IMR-90 (cell line): ENCODE measurements around the gene THBS1. TPM values are rescaled to one million over a fixed set of nuclear protein-coding genes. Genes with fewer than 3 reads are reported as not detected.
A peak's percentile ranks its signal among the peaks of the same experiment; 100 is the strongest.

ENCODE experiments used
- ATAC-seq: fragments of 200-7000 bp; cut with Tn5 transposase; 2 replicates; pipeline ENCODE4 v1.9.1; 2020; ENCODE audit warnings: low read depth, mild to moderate bottlenecking, moderate library complexity
- BruUV-seq: library from RNA; stranded (reverse); fragments of 400-500 nt; replicated peaks from 2 replicates; lab custom pipeline; 2021; lab: Mats Ljungman, UMichigan
- CTCF ChIA-PET: fragments of 300-600 bp; formaldehyde crosslinking; extraction: SDS; loops from one replicate; lab custom pipeline; 2021; ENCODE audit warnings: antibody characterized with exemption; lab: Yijun Ruan, JAX
- POLR2A ChIA-PET: fragments of 300-600 bp; sonication (Branson Sonifier 250); formaldehyde crosslinking; loops from one replicate; lab custom pipeline; 2022; ENCODE audit warnings: antibody characterized with exemption; ENCODE audit not compliant: unreplicated experiment; lab: Charles Lee
- DNase-seq: peaks from one replicate; pipeline ENCODE4 v3.0.0; 2013
- H2AFZ ChIP-seq: replicated peaks from 2 replicates; pipeline ENCODE3; 2013; ENCODE audit warnings: low read length, mild to moderate bottlenecking; ENCODE audit not compliant: poor library complexity
- H2AK5ac ChIP-seq: 2 replicates; pipeline ENCODE4 v1.6.1; 2013; ENCODE audit warnings: low read depth, low read length, inconsistent platforms
- H2AK9ac ChIP-seq: replicated peaks from 2 replicates; pipeline ENCODE3; 2013; ENCODE audit warnings: mild to moderate bottlenecking, low read depth, low read length, moderate library complexity; ENCODE audit not compliant: poor library complexity
- H2BK120ac ChIP-seq: 2 replicates; pipeline ENCODE4 v1.6.1; 2013; ENCODE audit warnings: low read depth, low read length, inconsistent platforms
- H2BK15ac ChIP-seq: 3 replicates; pipeline ENCODE4 v1.6.1; 2013; ENCODE audit warnings: low read depth, low read length, inconsistent platforms
- H2BK20ac ChIP-seq: 2 replicates; pipeline ENCODE4 v1.6.1; 2013; ENCODE audit warnings: low read depth, mild to moderate bottlenecking, inconsistent platforms, low read length, moderate library complexity
- H2BK5ac ChIP-seq: 2 replicates; pipeline ENCODE4 v1.6.1; 2013; ENCODE audit warnings: mild to moderate bottlenecking, low read depth, low read length, inconsistent platforms; ENCODE audit not compliant: poor library complexity, severe bottlenecking
- H3K14ac ChIP-seq: replicated peaks from 2 replicates; pipeline ENCODE4 v1.6.1; 2013; ENCODE audit warnings: low read depth, low read length, inconsistent platforms
- H3K18ac ChIP-seq: 2 replicates; pipeline ENCODE4 v1.6.1; 2013; ENCODE audit warnings: low read depth, low read length, control low read depth
- H3K23ac ChIP-seq: 2 replicates; pipeline ENCODE4 v1.6.1; 2013; ENCODE audit warnings: low read depth, low read length, inconsistent platforms
- H3K27ac ChIP-seq: 2 replicates; pipeline ENCODE4 v1.5.1; 2013; ENCODE audit warnings: mild to moderate bottlenecking, control low read depth, low read length; ENCODE audit not compliant: insufficient read depth
- H3K27me3 ChIP-seq: 2 replicates; pipeline ENCODE4 v1.6.1; 2013; ENCODE audit warnings: low read length; ENCODE audit not compliant: control insufficient read depth, insufficient read depth
- H3K36me3 ChIP-seq: 2 replicates; pipeline ENCODE4 v1.6.1; 2013; ENCODE audit warnings: low read length, mixed read lengths; ENCODE audit not compliant: control insufficient read depth, insufficient read depth
- H3K4ac ChIP-seq: 2 replicates; pipeline ENCODE4 v1.6.1; 2013; ENCODE audit warnings: low read depth, low read length, inconsistent platforms
- H3K4me1 ChIP-seq: 2 replicates; pipeline ENCODE4 v1.6.1; 2013; ENCODE audit warnings: low read length, mixed read lengths; ENCODE audit not compliant: control insufficient read depth, insufficient read depth
- H3K4me2 ChIP-seq: 2 replicates; pipeline ENCODE4 v1.6.1; 2013; ENCODE audit warnings: low read depth, mild to moderate bottlenecking, control low read depth, low read length, moderate library complexity
- H3K4me3 ChIP-seq: 2 replicates; pipeline ENCODE4 v1.5.1; 2013; ENCODE audit warnings: low read depth, mild to moderate bottlenecking, control low read depth, low read length, moderate library complexity; ENCODE audit not compliant: insufficient read depth
- H3K56ac ChIP-seq: 2 replicates; pipeline ENCODE4 v1.6.1; 2013; ENCODE audit warnings: low read length, inconsistent platforms; ENCODE audit not compliant: insufficient read depth; ENCODE audit errors: extremely low read depth
- H3K79me1 ChIP-seq, 2 experiments: 2 replicates each; pipeline ENCODE4 v1.6.1; 2013; ENCODE audit warnings: low read length in 2 of 2, inconsistent platforms in 1 of 2, low read depth in 1 of 2
- H3K9ac ChIP-seq: 2 replicates; pipeline ENCODE4 v1.6.1; 2013; ENCODE audit warnings: low read depth, low read length, control low read depth
- H3K9me1 ChIP-seq: 2 replicates; pipeline ENCODE4 v1.6.1; 2013; ENCODE audit warnings: low read length, inconsistent platforms; ENCODE audit not compliant: insufficient read depth
- H3K9me3 ChIP-seq: 2 replicates; pipeline ENCODE4 v1.6.1; 2013; ENCODE audit warnings: low read length; ENCODE audit not compliant: control insufficient read depth, insufficient read depth
- H4K20me1 ChIP-seq: 2 replicates; pipeline ENCODE4 v1.6.1; 2013; ENCODE audit warnings: low read length, inconsistent platforms; ENCODE audit not compliant: insufficient read depth
- H4K5ac ChIP-seq: 2 replicates; pipeline ENCODE4 v1.6.1; 2013; ENCODE audit warnings: mild to moderate bottlenecking, low read depth, low read length, control low read depth
- H4K8ac ChIP-seq, 2 experiments: 2 replicates each; pipeline ENCODE4 v1.6.1; 2013; ENCODE audit warnings: low read depth in 2 of 2, low read length in 2 of 2, control low read depth in 1 of 2, inconsistent platforms in 1 of 2
- H4K91ac ChIP-seq: 2 replicates; pipeline ENCODE4 v1.6.1; 2013; ENCODE audit warnings: low read depth, low read length, inconsistent platforms; ENCODE audit not compliant: insufficient read depth
- CTCF ChIP-seq: conservative IDR thresholded peaks from 2 replicates; pipeline ENCODE4 v1.5.1; 2012; ENCODE audit warnings: mild to moderate bottlenecking, low read depth, low read length, improper control_type of control experiment
- POLR2A ChIP-seq: IDR thresholded peaks from 2 replicates; pipeline ENCODE4 v1.6.1; 2012; ENCODE audit warnings: mild to moderate bottlenecking, low read depth, low read length
- WGBS, 2 experiments: methylation state at CpG; one replicate each; pipeline versions ENCODE4 v1.1.5 to v1.1.7; 2013; ENCODE audit warnings: missing lambda C conversion rate in 2 of 2; ENCODE audit not compliant: insufficient read length in 1 of 2; ENCODE audit errors: extremely low coverage in 2 of 2; 5-methylcytosine and 5-hydroxymethylcytosine counted together
- dilution Hi-C: fragments of 300-500 bp; cut with HindIII; formaldehyde crosslinking; loops from one replicate; pipeline ENCODE4 v1.14.3; 2018; ENCODE audit warnings: low sequenced_read_pairs; ENCODE audit not compliant: unreplicated experiment
- in situ Hi-C: fragments of 300-500 bp; cut with MboI; formaldehyde crosslinking; loops from 3 replicates; pipeline ENCODE4 v1.14.3; 2019; ENCODE audit warnings: low sequenced_read_pairs, inconsistent platforms, mixed read lengths
- intact Hi-C: fragments of 100-400 bp; cut with micrococcal nuclease; formaldehyde crosslinking; loops from 2 replicates; pipeline ENCODE4 v1.10.0; 2022
- polyA plus RNA-seq, 3 experiments: library from polyadenylated mRNA; depleted of rRNA; stranded (reverse); fragments of >200 nt; gene quantifications; 2 replicates each; pipeline ENCODE4 v1.2.3, GENCODE V29; 2012; ENCODE audit warnings: low replicate concordance in 1 of 3
- total RNA-seq: library from RNA; depleted of rRNA; stranded (reverse); fragments of >200 nt; gene quantifications from 2 replicates; pipeline ENCODE4 v1.2.3, GENCODE V29; 2012

THBS1 gene
- total and polyA plus RNA-seq, 2 of the 4 experiments (the other 2 are of a cell fraction): 1,562 to 4,071 TPM

DNA sequence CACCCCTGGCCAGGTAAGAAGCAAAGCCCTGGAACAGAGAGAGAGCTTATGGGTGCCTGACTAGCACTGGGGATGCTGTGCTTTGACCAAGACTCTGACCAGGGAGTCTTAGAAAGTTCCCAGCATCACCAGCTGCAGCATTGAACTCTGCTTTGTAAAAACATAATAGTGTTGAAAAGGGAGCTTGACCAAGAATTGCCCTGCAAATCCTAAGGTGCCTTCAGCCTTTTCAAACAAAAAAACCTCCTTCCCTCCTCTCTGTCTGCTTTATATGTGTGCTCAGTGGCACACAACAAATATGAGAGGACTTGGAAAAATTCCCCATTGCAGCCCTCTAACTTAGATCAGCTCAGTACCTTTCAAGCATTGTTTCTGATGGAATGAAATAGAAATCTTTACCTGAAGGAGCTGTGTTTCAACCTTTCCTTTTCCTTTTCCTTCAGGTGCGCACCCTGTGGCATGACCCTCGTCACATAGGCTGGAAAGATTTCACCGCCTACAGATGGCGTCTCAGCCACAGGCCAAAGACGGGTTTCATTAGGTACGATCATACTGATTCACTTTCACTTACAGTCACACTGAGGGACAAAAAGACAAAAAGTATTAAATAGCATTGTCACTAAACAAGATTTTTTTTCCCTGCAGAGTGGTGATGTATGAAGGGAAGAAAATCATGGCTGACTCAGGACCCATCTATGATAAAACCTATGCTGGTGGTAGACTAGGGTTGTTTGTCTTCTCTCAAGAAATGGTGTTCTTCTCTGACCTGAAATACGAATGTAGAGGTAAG, 13.0 kb downstream of the THBS1 start:
- intact Hi-C loops (no loop called here), in situ Hi-C loops (no loop called here), dilution Hi-C loops (no loop called here)
- Histone ChIP-seq H2AK5ac (no peak overlapping the region), H3K23ac (no peak overlapping the region), H3K18ac (no peak overlapping the region), H4K91ac (no peak overlapping the region), H3K9me1 (peaks cover 14% of the 10 kb centered on the region), H3K56ac (no peak overlapping the region), H3K27me3 (no peaks in the 10 kb centered on the region), H2BK5ac (peak overlapping the region; percentile 33), H3K27ac (no peak overlapping the region), H2AFZ (no peak overlapping the region), H2BK20ac (no peak overlapping the region), H3K79me1 (peaks cover 0 to 51% of the 10 kb centered on the region in 2 experiments; a peak in 2 of 4 replicates), H4K20me1 (peaks cover 93% of the 10 kb centered on the region), H3K4ac (peak overlapping the region; percentile 22; the same call in 1 of the 2 replicates), H4K5ac (no peak overlapping the region; the same call in 1 of the 2 replicates), H3K14ac (peak overlapping the region; percentile 13; the same call in 1 of the 2 replicates), H3K4me2 (peak overlapping the region; percentile 6; the same call in 1 of the 2 replicates), H2AK9ac (no peak overlapping the region), H4K8ac (no peak overlapping the region), H2BK15ac (no peak overlapping the region), H3K9ac (no peak overlapping the region), H3K4me1 (no peaks in the 10 kb centered on the region; the same call in 1 of the 2 replicates), H3K4me3 (no peak overlapping the region), H2BK120ac (no peak overlapping the region), H3K36me3 (peaks cover 56% of the 10 kb centered on the region), H3K9me3 (no peaks in the 10 kb centered on the region)
- ChIA-PET CTCF (no interaction called here), POLR2A (interaction anchor here (0.7 kb wide), 1 partner anchor 888 kb away, joined by 3 read pairs; no protein-coding TSS in a partner anchor)
- WGBS, 2 experiments: 97% methylated on average over 4 of the region's 7 CpGs; no CpG with 5 or more reads in 1 of the 2 experiments
- DNase-seq (peak; percentile 34), ATAC-seq (no peak)
- peak; percentile 4; the same call in 1 of the 2 replicates for TF ChIP-seq POLR2A
- no peak for TF ChIP-seq CTCF
- BruUV-seq: no TSS peak
